ENCODE data around the gene FRMD4A.

DNA sequence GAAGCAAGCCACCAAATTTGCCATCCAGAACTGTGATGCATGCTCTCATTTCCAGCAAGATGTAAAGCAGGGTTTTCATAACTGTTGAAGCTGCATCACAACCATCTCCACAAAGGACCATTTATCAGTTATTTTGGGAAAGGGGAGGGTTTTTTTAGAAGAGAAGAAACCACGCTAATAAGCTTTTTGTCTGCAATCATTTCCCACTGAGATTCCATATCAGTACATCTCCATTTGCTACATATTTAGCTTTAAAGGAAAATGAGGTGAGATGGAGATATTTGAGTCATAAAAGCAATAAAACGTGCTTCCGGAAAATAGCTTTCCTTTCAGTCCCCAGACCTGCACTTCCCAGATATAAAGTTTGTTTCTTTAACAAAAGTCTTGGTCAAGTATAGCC, 258.2 kb downstream of the FRMD4A start:
- no peak for TF ChIP-seq ELF4 (IDR thresholded peaks at IDR 0.05)
- TF ChIP-seq FOXK2 (IDR thresholded peaks at IDR 0.05): no peak
- TF ChIP-seq BHLHE40 (IDR thresholded peaks at IDR 0.05; ENCODE audit: borderline replicate concordance): no peak
- no peak for TF ChIP-seq ARNT (IDR thresholded peaks at IDR 0.05)
- TF ChIP-seq FOXA1 (IDR thresholded peaks at IDR 0.05): no peak
- TF ChIP-seq TARDBP (IDR thresholded peaks at IDR 0.05): no peak
